NCI-H82 (cell line): ENCODE measurements around the gene UBE3C.

Experiments
- DNase-seq: peaks from one replicate; lab custom pipeline; 2025; lab: John Stamatoyannopoulos, UW

The UBE3C gene

DNA sequence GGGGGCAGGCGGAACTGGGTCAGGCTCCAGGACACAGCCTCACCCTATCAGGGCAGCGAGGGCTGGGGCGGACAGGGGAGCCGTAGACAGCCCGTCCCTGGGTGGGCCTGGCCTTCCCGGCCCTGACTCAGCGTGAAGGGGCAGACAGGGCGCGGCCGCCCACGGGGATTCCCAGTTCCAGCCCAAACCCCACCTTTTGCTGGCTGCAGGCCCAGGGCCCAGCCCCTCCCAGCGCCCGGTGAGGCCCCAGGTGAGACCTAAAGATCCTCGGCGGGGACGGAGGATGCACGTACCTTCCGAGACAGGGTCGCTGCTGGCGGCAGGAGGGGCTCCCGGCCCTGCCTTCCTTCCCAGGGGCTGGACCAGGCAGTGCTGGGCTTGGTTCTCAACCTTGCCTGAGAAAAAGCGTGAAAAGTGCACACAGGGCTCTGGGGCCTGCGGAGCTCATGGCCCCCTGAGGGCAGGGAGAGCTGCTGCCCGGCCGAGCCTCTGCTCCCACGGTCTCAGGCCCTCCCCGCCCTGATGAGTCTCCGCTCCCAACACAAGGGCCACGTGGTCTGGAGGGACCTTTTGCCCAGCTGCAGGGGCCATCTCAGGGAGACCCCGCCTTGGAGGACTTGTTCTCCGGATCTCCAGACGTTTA, 154.2 kb downstream of the UBE3C start:
- DNase-seq = no peak

DNA sequence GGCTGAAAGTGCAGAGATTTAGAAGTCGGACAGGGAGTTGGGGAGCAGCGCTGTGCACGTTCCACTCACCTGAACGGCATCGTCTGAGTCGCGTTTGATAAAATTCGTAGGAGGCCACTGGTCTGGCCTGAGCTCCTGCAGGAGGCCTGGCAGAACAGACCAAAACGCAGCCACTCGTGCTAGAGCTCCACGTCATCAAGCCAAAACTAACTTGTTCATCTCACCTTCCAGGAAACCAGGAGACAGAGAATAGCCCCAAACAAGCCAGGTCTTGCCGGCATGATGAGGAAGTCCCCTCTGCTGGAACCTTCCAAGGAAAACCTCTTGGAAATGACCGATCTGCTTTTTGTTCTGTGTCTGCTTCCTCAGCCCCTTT, 154.7 kb downstream of the UBE3C start:
- DNase-seq = no peak

DNA sequence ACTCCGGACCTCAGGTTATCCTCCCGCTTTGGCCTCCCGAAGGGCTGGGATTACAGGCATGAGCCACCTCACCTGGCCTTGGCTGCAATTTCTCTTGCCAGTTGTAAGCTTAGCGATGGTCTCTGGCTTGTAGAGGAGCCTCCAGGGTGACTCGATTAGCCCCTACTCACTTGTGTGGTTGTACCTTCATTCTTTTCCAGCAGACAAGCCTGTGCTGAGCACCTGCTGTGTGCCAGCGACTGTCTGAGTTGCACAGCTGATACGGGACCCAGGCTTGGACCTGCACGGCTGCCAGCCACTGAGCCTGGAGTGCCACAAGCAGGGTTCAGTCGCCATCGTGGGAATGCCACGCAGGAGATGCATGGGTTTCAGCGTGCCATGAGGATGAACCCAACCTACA, 156.0 kb downstream of the UBE3C start:
- DNase-seq = no peak

DNA sequence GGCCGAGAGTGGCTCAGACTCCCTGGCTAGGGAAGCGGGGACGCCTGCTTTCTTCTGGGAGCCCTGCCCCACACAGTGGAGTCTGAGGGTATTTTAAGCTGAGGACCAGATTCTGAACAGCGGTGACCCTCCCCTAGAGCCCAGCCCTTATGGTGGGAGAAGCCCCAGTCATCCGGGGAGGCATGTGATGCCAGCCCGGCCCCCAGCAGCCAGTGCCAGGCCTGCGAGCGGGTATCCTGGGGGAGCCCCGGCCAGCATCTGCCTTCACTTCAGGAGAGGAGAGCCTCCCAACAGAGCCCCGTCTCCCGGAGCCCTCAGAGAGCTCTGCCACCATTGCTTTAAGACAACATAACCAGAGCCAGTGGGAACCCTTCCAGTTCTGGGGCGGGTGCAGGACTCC, 156.6 kb downstream of the UBE3C start:
- DNase-seq = no peak

DNA sequence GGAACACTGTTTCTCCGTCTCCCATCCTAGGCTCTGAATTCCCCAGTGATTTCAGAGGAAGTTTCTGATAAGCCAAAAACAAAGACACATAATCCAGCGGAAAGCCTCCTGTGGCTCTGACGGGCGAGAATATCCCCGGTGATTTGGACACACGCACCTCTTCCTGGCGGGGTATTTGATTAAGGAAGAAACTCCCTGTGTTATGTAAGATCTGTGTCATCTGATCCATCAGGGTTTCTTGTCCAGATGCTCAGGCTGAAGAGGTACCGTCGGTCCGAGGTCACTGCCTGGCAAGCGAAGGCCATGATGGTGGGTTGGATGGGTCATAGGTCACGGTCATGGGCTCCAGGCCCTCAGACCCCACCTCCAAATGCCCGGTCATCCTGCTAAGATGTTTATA, 158.5 kb downstream of the UBE3C start:
- DNase-seq = peak; percentile 35

DNA sequence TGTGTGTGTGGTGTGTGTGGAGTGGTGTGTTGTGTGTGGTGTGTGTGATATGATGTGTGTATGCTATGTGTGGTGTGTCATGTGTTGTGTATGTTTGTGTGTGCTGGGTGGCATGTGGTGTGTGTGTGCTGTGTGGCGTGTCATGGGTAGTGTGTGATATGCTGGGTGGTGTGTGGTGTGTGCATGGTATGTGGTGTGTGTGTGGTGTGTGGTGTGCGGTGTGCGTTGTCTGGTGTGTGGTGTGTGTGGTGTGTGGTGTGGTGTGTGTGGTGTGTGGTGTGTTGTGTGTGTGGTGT, 160.5 kb downstream of the UBE3C start:
- DNase-seq = no peak

DNA sequence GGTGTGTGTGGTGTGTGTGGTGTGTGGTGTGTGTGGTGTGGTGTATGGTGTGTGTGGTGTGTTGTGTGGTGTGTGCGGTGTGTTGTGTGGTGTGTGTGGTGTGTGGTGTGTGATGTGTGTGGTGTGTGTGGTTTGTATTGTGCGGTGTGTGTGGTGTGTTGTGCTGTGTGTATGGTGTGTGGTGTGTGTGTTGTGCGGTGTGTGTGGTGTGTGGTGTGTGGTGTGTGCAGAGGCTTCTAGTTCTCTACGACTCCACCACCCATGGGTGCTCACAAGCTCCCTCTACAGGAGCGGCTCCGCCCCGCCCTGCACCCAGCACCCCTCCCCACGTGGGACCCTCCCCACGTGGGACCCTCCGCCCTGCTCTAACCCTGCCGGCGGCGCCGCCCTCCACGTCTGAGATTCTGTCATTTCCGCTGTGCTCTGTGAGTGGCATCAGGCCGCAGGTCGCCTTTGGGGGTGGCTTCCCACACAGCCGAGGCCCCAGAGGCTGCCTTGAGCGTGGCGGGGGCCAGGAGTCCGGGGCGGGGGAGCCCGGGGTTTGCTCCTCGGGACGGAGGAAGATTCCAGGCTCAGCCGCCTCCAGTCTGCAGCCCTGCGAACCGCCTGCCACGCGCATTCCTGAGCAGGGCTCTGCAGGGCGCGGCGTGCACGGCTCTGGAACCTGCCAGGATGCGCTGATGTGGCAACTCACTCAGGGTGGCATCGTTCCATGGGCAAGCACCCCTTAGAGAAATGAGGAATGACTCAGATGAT, 161.1 kb downstream of the UBE3C start:
- peak; percentile 52 for DNase-seq

DNA sequence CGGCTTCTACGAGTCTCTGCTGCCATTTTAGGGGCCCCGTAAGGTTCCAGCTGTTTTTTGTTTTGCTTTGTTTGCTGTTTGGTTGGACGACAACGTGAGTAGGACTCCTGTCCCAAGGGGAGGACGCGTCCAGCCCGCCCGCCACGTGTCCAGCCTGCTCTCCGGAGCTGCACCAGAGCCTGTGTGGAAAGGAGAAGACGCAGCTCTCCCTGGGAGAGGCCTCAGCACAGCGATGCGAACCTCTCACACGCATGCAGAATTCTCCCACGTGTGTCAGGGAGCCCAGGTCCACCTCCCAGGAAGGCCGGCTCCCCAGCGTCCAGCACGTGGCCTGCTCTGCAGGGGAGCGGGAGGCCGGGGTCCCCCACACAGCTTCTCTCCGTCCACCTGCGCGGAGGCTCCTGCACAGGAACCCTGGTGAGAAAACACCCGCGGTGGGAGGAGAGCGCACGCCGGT, 161.7 kb downstream of the UBE3C start:
- DNase-seq = no peak

DNA sequence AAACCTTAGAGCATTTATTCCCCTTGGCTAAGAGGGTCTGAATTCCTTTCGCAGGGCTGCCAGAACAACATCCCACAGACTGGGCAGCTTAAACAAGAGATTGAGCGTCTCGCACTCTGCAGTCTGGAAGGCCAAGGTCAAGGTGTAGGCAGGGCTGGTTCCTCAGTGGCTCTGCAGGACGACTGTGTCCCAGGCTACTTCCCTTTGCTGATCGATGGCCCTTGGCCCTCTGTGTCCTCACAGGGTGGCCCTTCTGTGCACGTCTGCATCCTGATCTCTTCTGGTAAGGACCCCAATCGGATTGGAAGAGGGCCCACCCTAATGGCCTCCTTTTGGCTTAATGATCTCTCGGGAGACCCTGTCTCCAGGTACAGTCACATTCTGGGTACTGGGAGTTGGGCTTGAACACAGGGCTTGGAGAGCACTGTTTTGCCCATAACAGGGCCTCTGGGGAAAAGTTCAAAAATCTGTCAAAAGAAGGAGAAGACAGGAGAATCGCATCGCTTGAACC, 162.9 kb downstream of the UBE3C start:
- no peak for DNase-seq

DNA sequence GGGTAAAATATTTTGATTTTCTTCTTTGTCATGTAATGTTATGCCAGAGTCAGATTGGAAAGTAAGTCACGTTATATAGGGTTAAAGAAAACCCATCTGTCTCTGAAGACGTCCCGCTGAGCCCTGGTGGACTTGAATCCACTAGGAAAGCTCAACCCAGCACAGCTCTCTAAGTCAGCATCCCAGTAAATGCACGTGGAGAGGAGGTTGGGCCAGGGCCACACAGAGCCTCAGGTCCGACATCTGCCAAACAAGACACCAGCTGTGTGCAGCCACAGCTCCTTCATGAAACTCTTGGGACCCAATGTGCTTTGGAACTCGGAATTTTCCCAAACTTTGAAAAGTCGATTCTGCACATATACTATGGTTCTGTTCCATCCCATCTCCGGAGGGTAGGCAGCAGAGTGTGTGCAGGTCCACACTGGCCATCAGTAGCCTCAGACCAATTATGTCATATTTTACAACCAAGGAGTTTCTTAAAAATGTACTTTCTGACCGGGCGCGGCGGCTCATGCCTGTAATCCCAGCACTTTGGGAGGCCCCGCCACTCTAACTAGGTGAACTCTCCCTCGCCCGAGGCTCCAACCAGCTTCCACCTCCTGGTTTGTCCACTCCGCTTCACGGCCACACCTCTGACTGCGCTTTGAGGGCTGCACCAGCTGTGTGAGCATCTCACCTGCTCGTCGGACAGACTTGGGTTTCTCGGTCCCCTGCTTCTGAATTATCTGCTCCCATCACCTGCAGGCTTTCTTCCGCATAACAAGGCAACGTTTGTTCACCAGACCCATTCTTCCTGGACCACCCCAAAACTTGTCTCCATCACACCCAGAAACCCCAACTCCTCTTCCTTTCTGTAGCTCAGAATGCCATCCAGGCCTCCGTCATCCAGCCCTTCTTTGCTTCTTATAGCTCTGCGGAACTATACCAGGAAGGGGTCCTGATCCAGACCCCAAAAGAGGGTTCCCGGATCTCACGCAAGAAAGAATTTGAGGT, 168.4 kb downstream of the UBE3C start:
- no peak for DNase-seq

DNA sequence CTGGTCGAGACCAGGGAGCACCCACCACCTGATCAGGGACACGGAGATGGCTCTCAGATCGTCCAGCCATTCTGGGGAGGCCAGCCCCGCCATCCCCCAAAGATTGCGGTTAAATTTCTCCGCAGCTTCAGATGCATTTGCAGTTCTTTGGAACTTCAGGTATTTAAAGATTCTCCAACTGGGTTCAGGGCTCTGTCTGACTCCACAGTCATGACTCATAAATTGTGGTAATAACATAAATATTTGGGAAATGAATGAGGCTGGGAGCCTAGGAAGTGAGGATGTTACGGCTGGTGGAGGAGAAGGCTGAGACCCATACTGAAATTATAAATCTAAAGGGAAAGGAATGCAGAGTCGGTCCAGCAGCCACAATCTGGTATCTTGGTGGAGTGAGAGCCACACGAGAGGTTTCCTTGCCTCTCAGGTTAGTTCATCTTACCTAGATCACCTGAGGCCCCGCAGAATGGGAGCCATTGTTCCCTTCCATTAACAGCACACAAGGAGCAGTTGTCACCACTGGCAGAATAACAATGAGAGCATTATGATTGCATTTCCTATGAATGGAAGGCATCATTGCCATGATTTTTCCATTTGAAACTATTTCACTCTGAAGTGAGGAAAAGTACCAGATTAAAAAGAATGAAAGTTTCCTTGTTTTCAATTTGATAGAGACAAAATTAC, 171.4 kb downstream of the UBE3C start:
- no peak for DNase-seq

DNA sequence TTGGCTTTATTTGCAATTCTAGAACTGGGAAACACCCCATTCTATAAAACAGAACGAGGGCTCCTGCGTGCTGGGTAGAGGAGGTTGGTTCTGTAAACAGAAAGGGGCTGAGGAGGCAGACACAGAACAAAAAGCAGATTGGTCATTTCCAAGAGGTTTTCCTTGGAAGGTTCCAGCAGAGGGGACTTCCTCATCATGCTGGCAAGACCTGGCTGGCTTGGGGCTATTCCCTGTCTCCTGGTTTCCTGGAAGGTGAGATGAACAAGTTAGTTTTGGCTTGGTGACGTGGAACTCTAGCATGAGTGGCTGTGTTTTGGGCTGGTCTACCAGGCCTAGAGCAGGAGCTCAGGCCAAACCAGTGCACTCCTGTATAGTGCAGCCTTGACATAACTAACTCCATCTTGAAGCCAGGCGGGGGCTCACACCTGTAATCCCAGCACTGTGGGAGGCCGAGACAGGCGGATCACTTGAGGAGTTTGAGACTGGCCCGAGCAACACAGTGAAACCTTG, 172.0 kb downstream of the UBE3C start:
- DNase-seq = no peak

DNA sequence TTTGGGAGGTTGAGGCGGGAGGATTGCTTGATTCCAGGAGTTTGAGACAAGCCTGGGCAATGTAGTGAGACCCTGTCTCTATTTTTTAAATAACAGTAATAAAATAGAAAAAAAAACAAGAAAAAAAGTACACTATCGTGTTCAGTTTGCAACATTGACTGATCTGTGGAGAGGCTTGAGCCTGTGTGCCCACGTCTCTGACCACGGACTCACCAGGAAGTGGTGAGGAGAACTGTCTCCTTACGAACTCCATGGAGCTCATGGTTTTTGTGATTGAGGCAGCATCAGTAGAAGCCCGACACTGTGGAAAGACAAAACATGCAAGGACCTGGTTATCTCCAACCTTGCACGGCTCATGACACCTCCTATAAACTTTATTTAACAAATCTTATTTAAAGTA, 174.2 kb downstream of the UBE3C start:
- DNase-seq = no peak

DNA sequence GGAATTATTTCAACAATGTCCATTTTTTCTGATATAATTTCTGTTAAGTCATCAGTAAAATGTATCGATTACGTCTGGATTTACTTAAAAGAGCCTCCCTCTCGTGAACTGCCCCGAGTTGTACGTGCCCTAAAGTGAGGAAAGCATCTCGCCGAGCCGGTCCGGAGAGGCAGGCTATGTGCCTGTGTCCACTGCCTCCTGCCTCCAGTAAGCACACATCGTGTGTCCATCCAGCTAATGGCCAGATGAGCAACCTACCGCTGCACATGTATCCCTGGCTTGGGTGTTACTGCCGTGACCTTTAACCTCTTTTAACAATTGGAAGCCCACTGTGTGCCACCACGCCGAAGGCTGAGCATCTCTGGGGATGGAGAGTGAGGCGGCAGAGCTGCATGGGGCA, 174.9 kb downstream of the UBE3C start:
- DNase-seq = no peak

DNA sequence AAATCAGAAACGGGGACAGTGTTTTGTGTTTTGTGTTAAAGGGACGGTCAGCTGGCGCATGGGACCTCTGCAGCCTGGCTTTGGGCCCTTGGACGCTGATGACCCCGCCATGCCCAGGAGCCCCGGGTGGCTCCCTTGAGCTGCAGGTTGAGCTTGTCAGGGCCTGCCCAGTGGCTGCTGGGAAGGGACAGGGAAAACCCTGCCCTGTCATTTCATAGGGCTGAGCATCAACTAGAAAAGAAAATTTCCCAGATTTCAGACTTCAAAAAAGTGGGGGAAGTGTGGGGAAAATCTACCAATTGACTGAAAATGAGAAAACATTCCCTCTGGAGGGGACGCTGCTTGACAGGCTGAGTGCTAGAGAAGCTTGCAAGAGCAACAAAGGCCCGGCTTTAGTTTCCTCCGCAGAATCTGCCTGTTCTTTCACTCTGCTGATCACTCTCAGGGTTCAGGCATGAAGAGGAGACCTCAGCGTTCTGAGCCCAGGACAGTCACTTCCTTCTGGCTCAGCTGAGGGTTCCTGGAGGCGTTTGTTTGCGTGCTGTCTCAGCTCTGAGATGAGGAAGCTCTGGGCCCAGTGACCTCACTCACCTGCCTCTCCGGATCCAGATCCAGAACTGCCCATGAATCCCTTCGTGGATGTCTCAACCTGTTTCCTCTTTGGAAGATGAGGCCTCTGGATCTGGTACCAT, 179.4 kb downstream of the UBE3C start:
- no peak for DNase-seq
